Suprapubic skin (tissue), 3 donors: ENCODE data around the gene PRKCG.

Experiments used
- CTCF ChIP-seq, 2 donors: fragments of 200-600 bp in 1 of 2; fragments of 450-650 bp in 1 of 2; sonication (generic) in 1 of 2; IDR thresholded peaks; one replicate each; pipeline ENCODE4 v1.5.1; 2016 to 2019; ENCODE audit warnings: antibody characterized with exemption in 2 of 2, mild to moderate bottlenecking in 1 of 2, moderate library complexity in 1 of 2
- POLR2AphosphoS5 ChIP-seq, 3 donors: sonication (generic); formaldehyde crosslinking; IDR thresholded peaks; one replicate each; pipeline ENCODE4 v1.6.1; 2017; ENCODE audit warnings: antibody characterized with exemption in 3 of 3

- no peak for TF ChIP-seq POLR2AphosphoS5 (IDR thresholded peaks at IDR 0.05)
- no peak for TF ChIP-seq CTCF (IDR thresholded peaks at IDR 0.05)
Measured at GRCh38 chr19:53945441-53945840, 63.4 kb downstream of the PRKCG start.
